Measurements from ENCODE around the gene SRD5A2. TPM values are rescaled to one million over a fixed set of nuclear protein-coding genes. Genes with fewer than 3 reads are reported as not detected.

SRD5A2 gene
- total and polyA plus RNA-seq, 8 donors = 0.03 to 0.18 TPM; not detected in 6

GRCh38 chr2:31533036-31533435 is 47.7 kb downstream of the SRD5A2 start:
- intact Hi-C loops (cut with DNase I; ENCODE audit: low total_unique reads) = no loop called here
- H3K4me3 ChIP-seq = no peak overlapping the region
- WGBS, 5 donors = 77 to 100% (median 89%) methylated on average over 1 of the region's 1 CpG

GRCh38 chr2:31531101-31531500 is 49.6 kb downstream of the SRD5A2 start:
- no peak overlapping the region for H3K27ac ChIP-seq
- no peak for DNase-seq
- H3K36me3 ChIP-seq = no peaks in the 10 kb centered on the region
- no peaks in the 10 kb centered on the region for H3K9me3 ChIP-seq
- no peaks in the 10 kb centered on the region for H3K27me3 ChIP-seq
- H3K4me3 ChIP-seq = no peak overlapping the region
- intact Hi-C loops (cut with DNase I; ENCODE audit: low total_unique reads) = no loop called here
- H3K4me1 ChIP-seq = no peaks in the 10 kb centered on the region
- WGBS, 5 donors = 89 to 98% (median 92%) methylated on average over 5 of the region's 5 CpGs
- TF ChIP-seq POLR2A (IDR thresholded peaks at IDR 0.05) = no peak
- no peak for TF ChIP-seq CTCF (IDR thresholded peaks at IDR 0.05)
- no peak for TF ChIP-seq POLR2AphosphoS5 (IDR thresholded peaks at IDR 0.05)
- no peak for TF ChIP-seq EP300 (IDR thresholded peaks at IDR 0.05)

More at GRCh38 chr2:31533036-31533435, 47.7 kb downstream of the SRD5A2 start:
- Histone ChIP-seq H3K27ac (no peak overlapping the region), H3K4me1 (no peaks in the 10 kb centered on the region), H3K27me3 (no peaks in the 10 kb centered on the region), H3K36me3 (no peaks in the 10 kb centered on the region), H3K9me3 (no peaks in the 10 kb centered on the region)
- TF ChIP-seq EP300 (IDR thresholded peaks at IDR 0.05) (no peak), POLR2AphosphoS5 (IDR thresholded peaks at IDR 0.05) (no peak), CTCF (IDR thresholded peaks at IDR 0.05) (no peak), POLR2A (IDR thresholded peaks at IDR 0.05) (no peak)
- no peak for DNase-seq

GRCh38 chr2:31529256-31529655 is 51.5 kb downstream of the SRD5A2 start:
- TF ChIP-seq CTCF (IDR thresholded peaks at IDR 0.05) = no peak
- no peak for TF ChIP-seq POLR2AphosphoS5 (IDR thresholded peaks at IDR 0.05)
- TF ChIP-seq EP300 (IDR thresholded peaks at IDR 0.05) = no peak
- TF ChIP-seq POLR2A (IDR thresholded peaks at IDR 0.05) = no peak
- Histone ChIP-seq H3K27ac (no peak overlapping the region), H3K4me3 (no peak overlapping the region), H3K9me3 (no peaks in the 10 kb centered on the region), H3K36me3 (no peaks in the 10 kb centered on the region), H3K27me3 (no peaks in the 10 kb centered on the region), H3K4me1 (no peaks in the 10 kb centered on the region)
- intact Hi-C loops (cut with DNase I; ENCODE audit: low total_unique reads) = no loop called here
- DNase-seq = no peak
- WGBS, 5 donors = 74 to 83% (median 76%) methylated on average over 8 of the region's 8 CpGs

GRCh38 chr2:31528823-31529222 is 51.9 kb downstream of the SRD5A2 start:
- Histone ChIP-seq H3K9me3 (no peaks in the 10 kb centered on the region), H3K4me1 (no peaks in the 10 kb centered on the region), H3K4me3 (no peak overlapping the region), H3K27ac (no peak overlapping the region), H3K36me3 (no peaks in the 10 kb centered on the region), H3K27me3 (no peaks in the 10 kb centered on the region)
- intact Hi-C loops (cut with DNase I; ENCODE audit: low total_unique reads) = no loop called here
- DNase-seq = no peak
- WGBS, 5 donors = 86 to 95% (median 90%) methylated on average over 6 of the region's 6 CpGs
- TF ChIP-seq POLR2A (IDR thresholded peaks at IDR 0.05) (no peak), CTCF (IDR thresholded peaks at IDR 0.05) (no peak), EP300 (IDR thresholded peaks at IDR 0.05) (no peak), POLR2AphosphoS5 (IDR thresholded peaks at IDR 0.05) (no peak)
